Ureter (tissue), 1 donor: Measurements from ENCODE around the gene VEGFB. TPM values are rescaled to one million over a fixed set of nuclear protein-coding genes. Genes with fewer than 3 reads are reported as not detected.
"Not testable (repeated sequence)": the region's sequence is repeated elsewhere in the genome, so short reads cannot be mapped to it uniquely, and the experiment has no call there.

Experiments
- DNase-seq: peaks from one replicate; pipeline ENCODE4 v3.0.0-alpha.2; 2020; ENCODE audit warnings: low spot score
- total RNA-seq: library from RNA; stranded (reverse); gene quantifications from one replicate; pipeline ENCODE4 v1.2.4, GENCODE V29; 2023
- donor health status: DM: yes; HTN: yes; CAD: no.

VEGFB gene
- total RNA-seq, 1 donor from 2014 or later: 51.6 TPM

- DNase-seq: no peak
Measured at GRCh38 chr11:64231546-64231945, 2.8 kb upstream of the VEGFB start.

- peak; percentile 48 for DNase-seq
Measured at GRCh38 chr11:64232182-64232966, 2.0 kb upstream of the VEGFB start.

GRCh38 chr11:64232967-64233315, 1.4 kb upstream of the VEGFB start:
- no peak for DNase-seq

GRCh38 chr11:64234647-64235379, 429 bp downstream of the VEGFB start:
- DNase-seq: peak; percentile 59

- DNase-seq: peak; percentile 51
Measured at GRCh38 chr11:64235437-64236161, 1.2 kb downstream of the VEGFB start.

- no peak for DNase-seq
Measured at GRCh38 chr11:64237484-64237951, 3.1 kb downstream of the VEGFB start.

GRCh38 chr11:64238076-64238475, 3.7 kb downstream of the VEGFB start:
- no peak for DNase-seq

GRCh38 chr11:64238999-64239398, 4.6 kb downstream of the VEGFB start:
- no peak for DNase-seq

GRCh38 chr11:64239662-64240434, 5.5 kb downstream of the VEGFB start:
- no peak for DNase-seq

GRCh38 chr11:64240435-64241240, 6.3 kb downstream of the VEGFB start, which contains the start of gene FKBP2:
FKBP2 (plus strand) TSS chr11:64241095; CDS start chr11:64242388, 1,293 bp downstream.
- DNase-seq: peak; percentile 98

- peak; percentile 100 for DNase-seq
Measured at GRCh38 chr11:64241241-64241490, 6.8 kb downstream of the VEGFB start.

- DNase-seq: no peak
Measured at GRCh38 chr11:64241491-64242374, 7.3 kb downstream of the VEGFB start.

GRCh38 chr11:64243236-64243854, 9.0 kb downstream of the VEGFB start:
- no peak for DNase-seq

- no peak for DNase-seq
Measured at GRCh38 chr11:64244107-64244506, 9.7 kb downstream of the VEGFB start.

- no peak for DNase-seq
Measured at GRCh38 chr11:64244966-64245365, 10.6 kb downstream of the VEGFB start.

GRCh38 chr11:64245401-64245796, 11.0 kb downstream of the VEGFB start:
- no peak for DNase-seq

GRCh38 chr11:64245797-64246620, 11.6 kb downstream of the VEGFB start:
- DNase-seq: peak; percentile 90

GRCh38 chr11:64246621-64246870, 12.2 kb downstream of the VEGFB start:
- DNase-seq: not testable (repeated sequence)
